ENCODE data around the gene KANSL1. TPM values are rescaled to one million over a fixed set of nuclear protein-coding genes. Genes with fewer than 3 reads are reported as not detected.

KANSL1 gene
- total and polyA plus RNA-seq, 10 of the 15 experiments (the other 5 are each of a cell fraction or from before 2014, with no cell fraction given) = 4.7 to 60.6 (median 28.0) TPM

- intact Hi-C loops (cut with micrococcal nuclease; ENCODE audit: unreplicated experiment) = loop anchor here (2.0 kb wide), 1 partner anchor 69 kb away; the partner anchor contains the start of gene KANSL1
These were observed 69.6 kb downstream of the KANSL1 start for GRCh38 chr17:46123607-46124006.

More at GRCh38 chr17:46123607-46124006, 69.6 kb downstream of the KANSL1 start:
- FAIRE-seq (no peak), ATAC-seq (no peak), DNase-seq (ENCODE audit: low read depth, low spot score) (no peak)
- CTCF ChIA-PET = interaction anchor here (1.0 to 1.8 kb wide), 15 partner anchors 7 to 89 kb away, joined by 3 to 8 read pairs (median 4); no protein-coding TSS in a partner anchor
- H4K20me1 ChIP-seq (ENCODE audit: control insufficient read depth, insufficient read depth) = peaks cover 13% of the 10 kb centered on the region; the same call in 1 of the 2 replicates
- no peak overlapping the region for H3K4me3 ChIP-seq
- no peaks in the 10 kb centered on the region for H3K9me3 ChIP-seq (replicated peaks; ENCODE audit: control insufficient read depth, insufficient read depth, low read length)
- H3K79me2 ChIP-seq (ENCODE audit: control insufficient read depth, insufficient read depth, low read length) = peaks cover 97% of the 10 kb centered on the region
- H3K4me1 ChIP-seq (ENCODE audit: control insufficient read depth, insufficient read depth, low read length) = peaks cover 59% of the 10 kb centered on the region
- no peak overlapping the region for H2AFZ ChIP-seq (ENCODE audit: control insufficient read depth, low read depth, low read length)
- BruUV-seq (replicated peaks) = no TSS peak
- peaks cover 2 to 10% of the 10 kb centered on the region in 2 experiments; a peak in 2 of 4 replicates for H3K36me3 ChIP-seq (ENCODE audit: control insufficient read depth in 2 of 2, insufficient read depth in 2 of 2, low read length in 1 of 2)
- in situ Hi-C loops (cut with MboI) = no loop called here
- RAD21 ChIA-PET (ENCODE audit: unreplicated experiment) = interaction anchor here (1.5 to 2.4 kb wide), 4 partner anchors 14 to 70 kb away, joined by 3 to 16 read pairs (median 5); partner anchors contain the start of gene KANSL1
- POLR2A ChIA-PET = interaction anchor here (1.0 to 2.2 kb wide), 7 partner anchors 12 to 73 kb away, joined by 3 to 8 read pairs (median 5); no protein-coding TSS in a partner anchor
- no peak overlapping the region for H3K9ac ChIP-seq (ENCODE audit: control insufficient read depth, insufficient read depth, low read length)
- no peaks in the 10 kb centered on the region for H3K27me3 ChIP-seq (replicated peaks in 1 of 2; ENCODE audit: control insufficient read depth in 2 of 2, insufficient read depth in 2 of 2, low read length in 1 of 2)
- TF ChIP-seq MYB (IDR thresholded peaks at IDR 0.05; ENCODE audit: borderline replicate concordance, low read depth, low read length) = no peak
- TF ChIP-seq FOXM1 (IDR thresholded peaks at IDR 0.05; ENCODE audit: low read depth, low read length) = no peak
- no peak for TF ChIP-seq RAD51 (IDR thresholded peaks at IDR 0.05)
- no peak for TF ChIP-seq POLR2A (IDR thresholded peaks at IDR 0.05; ENCODE audit: low read depth, low read length)
- TF ChIP-seq ELK1 (IDR thresholded peaks at IDR 0.05; ENCODE audit: low read depth, low read length) = no peak
- no peak; the same call in 1 of the 2 replicates for TF ChIP-seq TBL1XR1 (IDR thresholded peaks at IDR 0.05; ENCODE audit: low read depth, low read length)
- no peak for TF ChIP-seq RBBP5 (conservative IDR thresholded peaks at IDR 0.05)
- TF ChIP-seq BACH1 (IDR thresholded peaks at IDR 0.05; ENCODE audit: borderline replicate concordance) = no peak
- TF ChIP-seq E4F1 (IDR thresholded peaks at IDR 0.05; ENCODE audit: borderline replicate concordance, partially characterized antibody) = no peak
- TF ChIP-seq ZNF274 (IDR thresholded peaks at IDR 0.05; ENCODE audit: insufficient read depth, insufficient read length) = no peak
- no peak for TF ChIP-seq ATF3 (IDR thresholded peaks at IDR 0.05; ENCODE audit: borderline replicate concordance, extremely low read depth, low read depth, low read length)
- no peak for TF ChIP-seq SMC3 (IDR thresholded peaks at IDR 0.05; ENCODE audit: borderline replicate concordance, low read length)
- no peak for TF ChIP-seq MEF2B (IDR thresholded peaks at IDR 0.05; ENCODE audit: partially characterized antibody, poor library complexity, severe bottlenecking)
- TF ChIP-seq NRF1 (conservative IDR thresholded peaks at IDR 0.05; ENCODE audit: low read depth, low read length) = no peak
- no peak for TF ChIP-seq ZNF687 (IDR thresholded peaks at IDR 0.05)
- no peak overlapping the region for H3K27ac ChIP-seq (ENCODE audit: control insufficient read depth, insufficient read depth)
- H3K4me2 ChIP-seq (ENCODE audit: control insufficient read depth, insufficient read depth) = no peak overlapping the region
- 98% methylated on average over 3 of the region's 3 CpGs for WGBS (ENCODE audit: insufficient coverage, insufficient replicate concordance, low lambda C conversion rate, missing lambda C conversion rate)
- SMC1A ChIA-PET (ENCODE audit: uncharacterized antibody, unreplicated experiment) = interaction anchor here (0.8 to 9.1 kb wide), 14 partner anchors 11 to 163 kb away, joined by 3 to 113 read pairs (median 4); no protein-coding TSS in a partner anchor
